GM23338 (cell line): Measurements from ENCODE around the gene VPS37C.

Experiments used
- CREB1 ChIP-seq: fragments of 250-450 bp; sonication (Bioruptor Pico); IDR thresholded peaks from 2 replicates; pipeline ENCODE4 v1.5.0; 2020; ENCODE audit warnings: low read depth, mild to moderate bottlenecking, moderate library complexity
- ETS1 ChIP-seq: IDR thresholded peaks from 2 replicates; pipeline ENCODE4 v1.6.1; 2016; ENCODE audit warnings: antibody characterized with exemption
- EZH2 ChIP-seq: fragments of 200-600 bp; sonication (generic); IDR thresholded peaks from one replicate; pipeline ENCODE4 v1.8.0; 2017; ENCODE audit warnings: antibody characterized with exemption, mild to moderate bottlenecking, low read depth; ENCODE audit not compliant: unreplicated experiment
- EZH2phosphoT487 ChIP-seq: fragments of 200-600 bp; sonication (generic); IDR thresholded peaks from one replicate; pipeline ENCODE4 v1.8.1; 2018; ENCODE audit warnings: antibody characterized with exemption; ENCODE audit not compliant: unreplicated experiment
- JUNB ChIP-seq: IDR thresholded peaks from one replicate; pipeline ENCODE4 v1.6.1; 2016; ENCODE audit warnings: antibody characterized with exemption; ENCODE audit not compliant: unreplicated experiment
- NANOG ChIP-seq: IDR thresholded peaks from 2 replicates; pipeline ENCODE4 v1.6.1; 2016; ENCODE audit warnings: antibody characterized with exemption, borderline replicate concordance
- POLR2AphosphoS5 ChIP-seq: IDR thresholded peaks from 2 replicates; pipeline ENCODE4 v1.6.1; 2016; ENCODE audit warnings: antibody characterized with exemption, low read depth
- STAT1 ChIP-seq: IDR thresholded peaks from one replicate; pipeline ENCODE4 v1.6.1; 2016; ENCODE audit warnings: antibody characterized with exemption; ENCODE audit not compliant: unreplicated experiment
- ZNF114 ChIP-seq: fragments of 250-450 bp; sonication (Bioruptor Pico); IDR thresholded peaks from 2 replicates; pipeline ENCODE4 v1.5.0; 2020; ENCODE audit warnings: mild to moderate bottlenecking, moderate library complexity
- ZNF331 ChIP-seq: fragments of 250-450 bp; sonication (Bioruptor Pico); IDR thresholded peaks from 2 replicates; pipeline ENCODE4 v1.5.0; 2020; ENCODE audit warnings: low read depth, mild to moderate bottlenecking, moderate library complexity
- TF ChIP-seq, protein P1 (sequence below), 2 experiments: fragments of 200-600 bp in 1 of 2; sonication (generic) in 1 of 2; conservative IDR thresholded peaks; 2 replicates each; pipeline versions ENCODE4 v1.5.1 to v1.6.1; 2016 to 2017; ENCODE audit warnings: antibody characterized with exemption in 2 of 2, low read depth in 2 of 2, mild to moderate bottlenecking in 2 of 2, moderate library complexity in 1 of 2
- TF ChIP-seq, protein P2 (sequence below): IDR thresholded peaks from one replicate; pipeline ENCODE4 v1.6.1; 2018; ENCODE audit warnings: antibody characterized with exemption; ENCODE audit not compliant: unreplicated experiment

GRCh38 chr11:61149624-61150615 is 11.3 kb downstream of the VPS37C start:
- TF ChIP-seq, protein P1, sequence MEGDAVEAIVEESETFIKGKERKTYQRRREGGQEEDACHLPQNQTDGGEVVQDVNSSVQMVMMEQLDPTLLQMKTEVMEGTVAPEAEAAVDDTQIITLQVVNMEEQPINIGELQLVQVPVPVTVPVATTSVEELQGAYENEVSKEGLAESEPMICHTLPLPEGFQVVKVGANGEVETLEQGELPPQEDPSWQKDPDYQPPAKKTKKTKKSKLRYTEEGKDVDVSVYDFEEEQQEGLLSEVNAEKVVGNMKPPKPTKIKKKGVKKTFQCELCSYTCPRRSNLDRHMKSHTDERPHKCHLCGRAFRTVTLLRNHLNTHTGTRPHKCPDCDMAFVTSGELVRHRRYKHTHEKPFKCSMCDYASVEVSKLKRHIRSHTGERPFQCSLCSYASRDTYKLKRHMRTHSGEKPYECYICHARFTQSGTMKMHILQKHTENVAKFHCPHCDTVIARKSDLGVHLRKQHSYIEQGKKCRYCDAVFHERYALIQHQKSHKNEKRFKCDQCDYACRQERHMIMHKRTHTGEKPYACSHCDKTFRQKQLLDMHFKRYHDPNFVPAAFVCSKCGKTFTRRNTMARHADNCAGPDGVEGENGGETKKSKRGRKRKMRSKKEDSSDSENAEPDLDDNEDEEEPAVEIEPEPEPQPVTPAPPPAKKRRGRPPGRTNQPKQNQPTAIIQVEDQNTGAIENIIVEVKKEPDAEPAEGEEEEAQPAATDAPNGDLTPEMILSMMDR (conservative IDR thresholded peaks at IDR 0.05; ENCODE audit: low read depth in 2 of 2), result no peak
- TF ChIP-seq POLR2AphosphoS5 (no peak), CREB1 (CRISPR knock-in tag) (no peak), ZNF114 (CRISPR knock-in tag) (no peak), EZH2phosphoT487 (no peak), ETS1 (no peak), NANOG (no peak), EZH2 (no peak), JUNB (no peak), STAT1 (no peak), ZNF331 (CRISPR knock-in tag) (no peak)
- TF ChIP-seq, protein P2, sequence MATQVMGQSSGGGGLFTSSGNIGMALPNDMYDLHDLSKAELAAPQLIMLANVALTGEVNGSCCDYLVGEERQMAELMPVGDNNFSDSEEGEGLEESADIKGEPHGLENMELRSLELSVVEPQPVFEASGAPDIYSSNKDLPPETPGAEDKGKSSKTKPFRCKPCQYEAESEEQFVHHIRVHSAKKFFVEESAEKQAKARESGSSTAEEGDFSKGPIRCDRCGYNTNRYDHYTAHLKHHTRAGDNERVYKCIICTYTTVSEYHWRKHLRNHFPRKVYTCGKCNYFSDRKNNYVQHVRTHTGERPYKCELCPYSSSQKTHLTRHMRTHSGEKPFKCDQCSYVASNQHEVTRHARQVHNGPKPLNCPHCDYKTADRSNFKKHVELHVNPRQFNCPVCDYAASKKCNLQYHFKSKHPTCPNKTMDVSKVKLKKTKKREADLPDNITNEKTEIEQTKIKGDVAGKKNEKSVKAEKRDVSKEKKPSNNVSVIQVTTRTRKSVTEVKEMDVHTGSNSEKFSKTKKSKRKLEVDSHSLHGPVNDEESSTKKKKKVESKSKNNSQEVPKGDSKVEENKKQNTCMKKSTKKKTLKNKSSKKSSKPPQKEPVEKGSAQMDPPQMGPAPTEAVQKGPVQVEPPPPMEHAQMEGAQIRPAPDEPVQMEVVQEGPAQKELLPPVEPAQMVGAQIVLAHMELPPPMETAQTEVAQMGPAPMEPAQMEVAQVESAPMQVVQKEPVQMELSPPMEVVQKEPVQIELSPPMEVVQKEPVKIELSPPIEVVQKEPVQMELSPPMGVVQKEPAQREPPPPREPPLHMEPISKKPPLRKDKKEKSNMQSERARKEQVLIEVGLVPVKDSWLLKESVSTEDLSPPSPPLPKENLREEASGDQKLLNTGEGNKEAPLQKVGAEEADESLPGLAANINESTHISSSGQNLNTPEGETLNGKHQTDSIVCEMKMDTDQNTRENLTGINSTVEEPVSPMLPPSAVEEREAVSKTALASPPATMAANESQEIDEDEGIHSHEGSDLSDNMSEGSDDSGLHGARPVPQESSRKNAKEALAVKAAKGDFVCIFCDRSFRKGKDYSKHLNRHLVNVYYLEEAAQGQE, result no peak
